ENCODE results near the gene GNPTAB. TPM values are rescaled to one million over a fixed set of nuclear protein-coding genes. Genes with fewer than 3 reads are reported as not detected.

GNPTAB gene
- 16.7 and 40.4 TPM in 2 replicates for total RNA-seq

DNA sequence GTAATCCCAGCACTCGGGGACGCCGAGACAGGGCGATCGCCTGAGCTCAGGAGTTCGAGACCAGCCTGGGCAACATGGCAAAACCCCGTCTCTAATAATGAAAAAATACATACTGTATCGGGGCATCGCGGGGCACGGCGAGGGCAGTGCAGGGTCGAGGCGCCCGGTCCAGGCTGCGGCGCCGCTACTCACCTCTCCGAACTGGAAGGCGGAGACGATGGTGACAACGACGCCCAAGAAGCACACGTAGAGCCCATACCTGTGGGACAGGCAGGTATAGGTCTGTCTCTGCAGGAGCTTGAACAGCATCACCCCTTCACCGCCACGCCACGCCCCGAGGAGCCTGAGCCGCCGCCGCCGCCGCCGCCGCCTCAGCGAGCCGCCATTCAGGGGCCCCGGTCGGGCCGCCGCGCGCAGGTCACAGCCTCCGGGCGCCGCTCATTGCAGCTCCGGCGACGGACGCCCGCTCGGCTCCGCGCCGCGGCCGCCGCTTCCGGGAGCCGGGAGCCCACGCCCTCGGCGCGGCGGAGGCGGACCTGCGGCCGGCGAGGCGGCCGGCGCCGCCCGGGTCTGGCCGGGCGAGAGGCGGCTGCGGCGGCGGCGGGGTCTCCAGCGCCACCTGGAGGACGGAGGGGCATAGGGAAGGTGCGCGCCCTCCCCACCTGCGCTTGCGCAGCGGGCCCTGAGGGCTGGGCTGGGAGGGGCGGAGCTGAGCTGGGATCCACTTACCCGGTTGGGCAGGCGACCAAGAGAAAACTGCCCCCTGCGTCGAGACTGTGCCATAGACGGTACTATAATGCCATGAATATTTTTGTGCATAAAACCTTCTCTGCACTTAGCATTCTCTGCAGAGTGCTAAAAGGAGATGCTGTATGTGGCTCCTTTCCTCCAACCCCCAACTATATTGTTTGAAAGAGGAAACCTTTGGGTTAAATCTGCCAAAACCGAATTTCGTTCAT is at the start of gene GNPTAB:
GNPTAB (minus strand) TSS at position 593 of the 959 bp plus-strand sequence; CDS start at position 309, 284 bp downstream.

DNA sequence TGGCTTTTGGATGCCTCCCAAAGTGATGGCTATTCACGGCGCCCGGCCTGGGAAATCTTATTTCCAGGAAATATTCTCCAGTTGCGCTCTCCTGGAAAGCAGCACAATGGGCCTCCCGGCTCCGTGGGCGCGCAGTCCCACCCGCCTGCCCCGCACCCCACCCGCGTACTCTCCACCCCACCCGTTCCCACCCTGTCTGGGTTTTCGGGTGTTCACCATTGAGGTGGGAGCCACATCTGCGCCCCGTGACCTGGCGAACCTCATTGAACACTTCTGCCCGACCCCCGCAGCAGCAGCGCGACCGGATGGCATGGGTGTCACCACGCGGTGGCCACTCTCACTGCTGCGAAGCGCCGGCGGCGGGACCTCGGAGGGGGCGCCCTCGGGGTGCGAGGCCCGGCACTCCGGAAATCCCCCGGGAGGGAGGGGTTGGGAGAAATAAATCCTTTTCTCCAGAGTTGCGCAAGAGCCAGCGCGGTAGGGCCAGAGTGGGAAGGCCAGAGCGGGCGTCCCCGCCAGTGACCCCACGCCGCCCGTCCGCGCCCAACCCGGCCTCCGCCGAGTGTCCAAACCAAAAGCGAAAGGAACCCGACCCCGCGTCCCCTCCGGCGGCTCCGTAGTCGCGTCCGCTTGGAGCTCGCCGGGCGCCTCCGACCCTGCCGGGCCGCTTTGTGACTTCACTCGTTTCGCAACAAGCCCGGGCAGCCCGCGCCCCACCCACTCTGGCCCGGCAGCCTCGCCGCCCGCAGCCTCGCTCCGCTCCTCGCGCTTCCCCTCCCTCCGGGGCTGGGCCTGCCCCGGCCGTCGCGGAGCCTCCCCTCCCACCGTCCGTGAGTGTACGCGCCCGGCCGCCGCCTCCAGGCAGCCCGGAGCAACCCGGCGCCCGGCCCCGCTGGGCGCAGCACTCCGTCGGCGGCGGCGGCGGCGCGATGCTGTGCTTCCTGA is 46.4 kb upstream of the GNPTAB start, which contains the start of gene DRAM1:
DRAM1 (plus strand) TSS at position 720 of the 945 bp plus-strand sequence; CDS start at position 930, 210 bp downstream.

GRCh38 chr12:101738920-101739665 is 91.7 kb downstream of the GNPTAB start, which contains the start of gene SYCP3:
Gene SYCP3 (minus strand): TSS chr12:101739462. CDS start chr12:101737935, 1,527 bp downstream.

DNA sequence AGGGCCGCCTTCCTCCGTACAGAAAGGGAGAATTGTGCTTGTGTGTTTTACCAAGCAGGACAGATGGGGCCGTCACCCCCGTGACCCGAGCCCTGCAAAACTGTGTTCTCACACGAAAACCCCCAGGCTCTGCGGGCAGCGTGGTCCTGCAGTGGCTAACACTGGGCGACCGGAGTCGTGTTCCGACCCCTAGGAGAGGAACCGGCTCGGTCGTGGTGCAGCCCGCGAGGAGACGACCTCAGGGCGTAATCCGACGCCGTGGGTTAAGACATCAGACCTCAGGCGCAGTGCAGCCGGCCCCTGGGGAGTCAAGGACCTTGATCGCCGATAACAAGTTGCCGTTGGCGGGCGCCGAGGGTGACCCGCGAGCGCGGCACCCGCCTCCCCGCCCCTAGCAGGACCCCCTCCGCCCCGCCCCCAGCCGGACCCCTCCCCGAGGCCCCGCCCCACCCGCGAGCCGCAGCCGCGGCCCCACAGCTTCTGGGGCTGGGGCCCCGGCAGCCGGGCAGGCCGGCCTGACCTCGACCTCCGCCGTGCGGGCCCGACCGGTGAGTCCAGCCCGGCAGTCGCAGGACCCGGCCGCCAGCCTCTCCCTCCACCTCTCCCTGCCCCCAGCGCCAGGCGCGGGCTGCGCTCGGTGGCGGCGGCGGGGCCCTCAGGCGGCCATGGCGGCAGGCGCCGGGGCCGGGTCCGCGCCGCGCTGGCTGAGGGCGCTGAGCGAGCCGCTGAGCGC is 133.4 kb downstream of the GNPTAB start, which contains the start of gene CHPT1:
CHPT1 (plus strand) TSS at position 444 of the 733 bp plus-strand sequence; CDS start at position 666, 222 bp downstream.

Other genes starting within 250 kb of the GNPTAB start
- gene MYBPC1, start 236.0 kb downstream of the GNPTAB start, total RNA-seq, result not detected in 2 replicates
- 10.2 and 18.4 TPM in 2 replicates for gene CHPT1, start 133.3 kb downstream of the GNPTAB start, total RNA-seq
- 0.13 TPM in 1 of 2 replicates, not detected in the other for gene SYCP3, start 91.5 kb downstream of the GNPTAB start, total RNA-seq
- gene DRAM1, start 46.6 kb upstream of the GNPTAB start, total RNA-seq, result 17.3 and 47.0 TPM in 2 replicates
- gene WASHC3, start 231.0 kb upstream of the GNPTAB start, total RNA-seq, result 33.7 and 48.1 TPM in 2 replicates